HG03103 (cell line): ENCODE data around the gene HOXD8.

Experiments
- ATAC-seq: cut with Tn5 transposase; IDR thresholded peaks from one replicate; pipeline ENCODE4 v1.9.1; 2021; ENCODE audit warnings: low read depth; ENCODE audit not compliant: unreplicated experiment

Gene HOXD8

DNA sequence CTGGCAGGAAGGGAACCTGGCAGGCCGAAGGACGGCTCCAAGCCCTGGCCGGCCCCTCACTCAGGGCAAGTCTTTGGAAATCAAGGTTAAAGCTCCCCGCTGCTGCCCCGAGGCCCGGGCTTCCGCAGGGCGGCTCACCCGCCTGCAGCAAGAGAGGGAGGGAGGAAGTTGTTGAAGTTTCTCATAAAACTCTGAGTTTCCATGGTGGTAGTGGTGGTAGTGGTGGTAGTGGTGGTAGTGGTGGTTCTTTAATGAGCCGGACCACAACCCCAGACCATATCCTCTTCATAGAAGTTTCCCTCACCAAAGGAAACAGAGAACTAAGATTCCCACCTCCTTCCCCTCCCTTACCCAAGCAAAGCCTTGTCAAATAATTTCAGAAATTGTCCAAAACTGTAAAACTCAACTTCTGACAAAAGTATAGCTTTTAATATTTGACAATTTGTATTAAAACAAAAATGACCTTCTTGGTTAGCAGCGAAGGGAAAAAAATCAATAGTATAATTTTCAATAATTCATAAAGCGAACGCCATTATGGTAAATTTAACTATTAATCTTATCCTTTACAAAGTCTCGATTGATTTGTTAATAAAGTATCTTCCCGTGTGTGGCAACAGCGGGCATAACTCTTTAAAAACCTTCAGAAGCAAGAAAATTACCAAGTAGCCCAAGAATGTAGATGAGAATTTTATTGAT is 14.4 kb upstream of the HOXD8 start:
- ATAC-seq = no peak

DNA sequence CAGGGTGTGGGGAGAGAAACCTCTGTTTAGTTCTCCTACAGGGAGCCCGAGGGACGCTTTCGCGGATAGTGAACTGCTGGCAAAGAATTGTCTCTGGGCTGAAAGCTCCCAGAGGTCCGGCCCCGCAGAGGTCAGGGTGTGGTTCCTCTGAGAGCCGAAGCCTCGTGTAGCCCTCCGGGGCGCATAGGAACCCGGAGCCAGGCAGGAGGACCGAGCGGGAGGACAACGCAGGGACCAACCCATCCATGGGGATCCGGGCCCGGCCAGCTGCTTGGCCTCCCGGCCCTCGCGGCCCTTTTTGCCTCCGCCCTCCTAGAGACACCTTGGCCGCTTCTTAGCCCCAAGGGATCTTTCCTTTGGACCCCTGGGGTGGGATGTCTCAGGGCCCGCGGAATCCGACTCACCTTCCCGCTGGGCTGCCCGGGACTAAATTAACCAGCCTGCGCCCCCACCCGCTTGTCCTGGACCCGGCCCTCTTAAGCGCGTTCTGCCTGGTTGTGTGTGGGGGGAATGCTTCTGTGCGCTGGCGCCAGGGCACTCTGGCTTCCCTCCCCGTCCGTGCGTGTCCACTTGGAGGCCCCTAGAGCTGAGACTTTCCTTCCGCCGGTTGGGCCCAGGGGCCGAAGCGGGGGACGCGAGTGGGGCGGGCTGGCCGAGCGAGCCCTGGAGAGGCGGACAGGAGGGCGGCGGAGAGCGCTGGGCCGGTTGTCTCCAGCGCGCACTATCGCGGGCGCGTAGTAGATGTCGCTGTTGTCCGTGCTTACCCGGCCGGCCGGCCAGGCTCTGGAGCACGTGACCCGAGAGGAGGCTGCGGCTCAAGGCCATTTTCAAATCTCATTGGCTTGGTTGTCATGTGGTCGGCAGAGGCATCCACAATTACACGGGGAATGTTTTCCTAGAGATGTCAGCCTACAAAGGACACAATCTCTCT is 13.4 kb upstream of the HOXD8 start, which contains the start of gene HOXD10:
TSS of gene HOXD10 (plus strand) at position 896 of the 931 bp plus-strand sequence. CDS start 56 bp downstream, outside the sequence.
- ATAC-seq = no peak

DNA sequence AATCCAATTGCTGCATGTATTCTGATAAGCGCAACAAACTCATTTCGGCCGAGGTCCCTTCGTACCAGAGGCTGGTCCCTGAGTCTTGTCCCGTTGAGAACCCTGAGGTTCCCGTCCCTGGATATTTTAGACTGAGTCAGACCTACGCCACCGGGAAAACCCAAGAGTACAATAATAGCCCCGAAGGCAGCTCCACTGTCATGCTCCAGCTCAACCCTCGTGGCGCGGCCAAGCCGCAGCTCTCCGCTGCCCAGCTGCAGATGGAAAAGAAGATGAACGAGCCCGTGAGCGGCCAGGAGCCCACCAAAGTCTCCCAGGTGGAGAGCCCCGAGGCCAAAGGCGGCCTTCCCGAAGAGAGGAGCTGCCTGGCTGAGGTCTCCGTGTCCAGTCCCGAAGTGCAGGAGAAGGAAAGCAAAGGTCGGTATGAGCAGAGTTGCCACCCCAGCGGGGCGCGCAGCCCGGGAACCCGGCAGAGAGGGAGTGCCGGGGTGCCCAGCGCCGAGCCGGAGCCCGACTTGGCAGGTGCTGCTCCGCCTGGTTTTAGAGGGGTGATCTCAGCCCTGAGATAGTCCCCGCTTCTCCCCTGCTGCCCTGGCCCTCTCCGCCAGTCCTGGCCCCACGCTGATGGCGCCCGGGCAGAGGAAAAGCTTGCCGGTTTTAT is 12.2 kb upstream of the HOXD8 start:
- ATAC-seq = no peak

DNA sequence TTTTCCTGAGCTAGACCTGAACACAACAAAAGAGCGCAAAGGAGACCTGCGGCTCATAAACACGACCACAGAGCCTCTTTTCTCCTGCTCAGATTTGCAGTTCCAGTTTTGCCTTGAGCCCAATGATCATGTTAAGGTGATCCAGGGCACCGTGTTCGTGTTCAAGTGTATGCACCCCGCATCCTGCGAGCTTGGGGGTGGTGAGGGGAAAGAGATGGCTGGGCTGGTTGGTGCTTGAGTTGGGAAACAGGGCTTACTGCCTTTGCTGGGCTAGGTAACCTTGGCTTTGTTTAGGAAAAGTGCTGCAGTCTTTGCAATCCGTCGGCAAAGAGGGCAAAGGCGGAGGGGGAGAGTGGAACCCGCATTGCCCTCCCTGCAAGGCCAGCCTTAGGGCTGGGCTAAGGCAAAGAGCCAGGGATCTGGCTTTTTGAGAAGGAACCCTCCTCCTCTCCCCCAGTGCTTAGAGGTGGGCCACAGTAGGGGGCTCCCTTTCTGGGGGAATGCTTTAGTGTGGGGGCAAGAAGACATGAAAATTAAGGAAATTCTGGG is 11.6 kb upstream of the HOXD8 start:
- no peak for ATAC-seq

DNA sequence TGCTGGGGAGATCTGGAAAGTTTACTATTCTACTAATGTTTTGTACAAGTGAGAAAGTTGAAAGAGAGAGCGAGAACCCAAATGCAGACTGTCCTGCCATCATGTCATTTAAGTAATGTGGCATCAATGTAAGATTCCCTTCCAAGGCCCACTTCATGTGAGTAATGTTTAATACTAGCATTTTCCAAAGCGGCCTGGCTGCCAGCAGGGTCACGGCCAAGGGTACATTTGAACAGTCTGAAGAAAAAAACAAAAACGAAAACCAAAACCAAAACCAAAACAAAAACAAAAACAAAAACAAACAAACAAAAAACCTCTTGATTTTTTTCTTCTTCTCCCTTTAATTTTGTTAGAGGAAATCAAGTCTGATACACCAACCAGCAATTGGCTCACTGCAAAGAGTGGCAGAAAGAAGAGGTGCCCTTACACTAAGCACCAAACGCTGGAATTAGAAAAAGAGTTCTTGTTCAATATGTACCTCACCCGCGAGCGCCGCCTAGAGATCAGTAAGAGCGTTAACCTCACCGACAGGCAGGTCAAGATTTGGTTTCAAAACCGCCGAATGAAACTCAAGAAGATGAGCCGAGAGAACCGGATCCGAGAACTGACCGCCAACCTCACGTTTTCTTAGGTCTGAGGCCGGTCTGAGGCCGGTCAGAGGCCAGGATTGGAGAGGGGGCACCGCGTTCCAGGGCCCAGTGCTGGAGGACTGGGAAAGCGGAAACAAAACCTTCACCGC is 10.7 kb upstream of the HOXD8 start:
- ATAC-seq = no peak

DNA sequence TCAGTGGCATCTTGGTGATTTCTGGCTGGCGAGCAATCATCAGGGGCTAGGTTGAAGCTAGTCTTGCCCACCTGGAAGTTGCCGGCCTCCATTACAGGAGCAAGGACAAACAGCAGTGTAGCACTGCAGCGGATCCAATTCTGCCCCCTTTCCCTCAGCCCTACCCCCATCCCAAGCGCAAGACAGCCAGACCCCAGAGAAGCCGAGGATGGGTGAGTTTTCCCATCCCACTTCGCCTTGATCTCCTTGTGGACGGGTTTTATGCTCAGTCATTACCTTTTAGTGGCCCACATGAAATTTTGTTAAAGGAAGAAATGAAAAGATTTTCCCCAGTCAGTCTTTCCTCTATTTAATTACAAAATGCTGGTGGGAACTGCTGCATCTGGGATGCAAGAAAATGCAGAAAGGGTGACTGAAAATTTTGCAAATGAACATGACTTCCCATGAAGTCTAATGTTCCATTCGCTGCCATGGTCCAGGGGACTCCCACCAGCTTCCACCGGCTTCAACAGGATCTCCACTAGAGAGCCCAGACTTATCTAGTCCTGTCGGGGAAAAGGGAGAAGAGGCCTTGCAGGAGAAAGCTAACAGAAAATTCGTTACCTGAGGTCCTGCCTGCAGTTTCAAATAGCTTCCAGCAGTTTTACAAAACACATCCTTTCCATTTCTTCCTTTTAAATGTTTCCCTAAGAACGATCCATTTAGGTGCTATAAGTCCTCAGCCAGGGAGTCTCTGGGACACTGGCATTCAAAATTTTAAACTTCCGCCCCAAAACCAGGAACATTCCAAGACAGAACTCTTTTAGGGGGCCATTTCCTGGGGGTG is 8.9 kb upstream of the HOXD8 start:
- no peak for ATAC-seq

DNA sequence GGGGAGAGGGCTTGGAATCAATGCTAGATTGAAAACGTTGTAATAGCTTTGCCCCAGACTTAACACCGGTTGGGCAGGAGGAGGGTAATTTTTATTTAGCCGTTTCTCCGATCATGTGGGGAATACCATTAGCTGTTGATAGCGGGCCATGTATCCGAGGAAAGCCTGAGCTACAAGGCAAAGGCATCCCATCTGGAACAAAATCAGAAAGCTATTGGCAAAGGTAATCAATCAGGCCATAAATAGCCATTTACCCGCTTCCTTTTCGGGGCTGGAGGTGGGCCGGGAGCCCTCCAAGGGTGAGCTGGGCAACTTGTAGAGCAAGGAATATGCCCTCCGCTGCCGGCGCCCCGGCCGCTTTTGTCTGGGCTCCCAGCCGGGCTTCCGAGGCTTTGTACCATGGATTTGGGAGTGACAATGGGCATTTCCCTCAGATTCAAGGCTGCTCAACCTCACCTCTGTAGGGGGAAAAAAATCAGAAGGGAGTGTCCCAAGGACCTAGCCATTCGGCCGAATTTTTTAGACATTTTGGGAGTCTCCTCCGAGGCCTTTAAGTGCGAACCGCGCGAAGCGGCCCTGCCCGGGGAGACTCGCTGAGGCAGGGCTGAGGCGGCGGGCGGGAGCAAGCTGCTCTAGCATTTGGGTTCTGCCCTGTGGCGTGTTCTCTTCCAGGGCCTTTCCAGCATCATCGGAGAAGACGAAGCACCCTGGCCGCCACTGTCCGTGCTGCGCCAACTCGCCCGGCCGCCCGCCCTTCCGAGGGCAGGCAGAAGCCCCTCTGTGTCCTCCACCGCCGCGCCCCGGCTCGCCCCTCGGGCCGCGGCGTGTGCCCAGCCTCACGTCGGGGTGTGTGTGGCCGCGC is 8.1 kb upstream of the HOXD8 start:
- no peak for ATAC-seq

DNA sequence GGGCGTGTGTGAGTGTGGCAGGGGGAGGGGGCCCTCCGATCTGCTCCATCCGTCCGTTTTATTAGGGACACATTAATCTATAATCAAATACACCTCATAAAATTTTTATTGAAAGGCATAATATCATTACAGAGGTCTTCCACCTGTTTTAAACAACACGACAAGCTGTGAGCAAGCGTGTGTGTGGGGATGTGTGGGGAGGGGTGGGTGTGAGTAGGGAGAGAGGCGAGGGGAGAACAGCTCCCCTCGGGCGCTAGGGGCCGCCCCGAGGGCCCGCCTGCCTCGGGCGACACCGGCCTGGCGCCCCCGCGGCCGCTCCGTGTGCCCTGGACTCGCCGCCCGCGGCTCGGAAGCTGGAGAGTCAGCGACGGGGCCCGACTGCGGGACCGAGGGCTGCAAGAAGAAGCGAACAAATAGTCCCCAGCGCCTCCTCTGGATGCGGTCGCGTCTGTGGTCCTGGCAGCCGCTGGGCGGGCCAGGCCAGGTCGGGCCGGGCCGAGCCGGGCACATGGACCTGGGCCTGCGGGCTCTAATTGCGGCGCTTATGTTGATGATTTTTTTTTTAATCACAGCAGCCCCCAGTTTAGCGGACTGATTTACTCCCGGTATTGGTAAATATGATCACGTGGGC is 7.3 kb upstream of the HOXD8 start:
- no peak for ATAC-seq

DNA sequence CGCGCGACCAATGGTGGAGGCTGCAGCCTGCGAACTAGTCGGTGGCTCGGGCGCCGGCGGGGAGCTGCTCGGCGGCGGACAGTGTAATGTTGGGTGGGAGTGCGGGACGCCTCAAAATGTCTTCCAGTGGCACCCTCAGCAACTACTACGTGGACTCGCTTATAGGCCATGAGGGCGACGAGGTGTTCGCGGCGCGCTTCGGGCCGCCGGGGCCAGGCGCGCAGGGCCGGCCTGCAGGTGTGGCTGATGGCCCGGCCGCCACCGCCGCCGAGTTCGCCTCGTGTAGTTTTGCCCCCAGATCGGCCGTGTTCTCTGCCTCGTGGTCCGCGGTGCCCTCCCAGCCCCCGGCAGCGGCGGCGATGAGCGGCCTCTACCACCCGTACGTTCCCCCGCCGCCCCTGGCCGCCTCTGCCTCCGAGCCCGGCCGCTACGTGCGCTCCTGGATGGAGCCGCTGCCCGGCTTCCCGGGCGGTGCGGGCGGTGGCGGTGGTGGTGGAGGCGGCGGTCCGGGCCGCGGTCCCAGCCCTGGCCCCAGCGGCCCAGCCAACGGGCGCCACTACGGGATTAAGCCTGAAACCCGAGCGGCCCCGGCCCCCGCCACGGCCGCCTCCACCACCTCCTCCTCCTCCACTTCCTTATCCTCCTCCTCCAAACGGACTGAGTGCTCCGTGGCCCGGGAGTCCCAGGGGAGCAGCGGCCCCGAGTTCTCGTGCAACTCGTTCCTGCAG is 6.7 kb upstream of the HOXD8 start, which contains the start of gene HOXD9:
TSS of gene HOXD9 (plus strand) at position 37 of the 728 bp plus-strand sequence. CDS start at position 87, 50 bp downstream.
- ATAC-seq = no peak

DNA sequence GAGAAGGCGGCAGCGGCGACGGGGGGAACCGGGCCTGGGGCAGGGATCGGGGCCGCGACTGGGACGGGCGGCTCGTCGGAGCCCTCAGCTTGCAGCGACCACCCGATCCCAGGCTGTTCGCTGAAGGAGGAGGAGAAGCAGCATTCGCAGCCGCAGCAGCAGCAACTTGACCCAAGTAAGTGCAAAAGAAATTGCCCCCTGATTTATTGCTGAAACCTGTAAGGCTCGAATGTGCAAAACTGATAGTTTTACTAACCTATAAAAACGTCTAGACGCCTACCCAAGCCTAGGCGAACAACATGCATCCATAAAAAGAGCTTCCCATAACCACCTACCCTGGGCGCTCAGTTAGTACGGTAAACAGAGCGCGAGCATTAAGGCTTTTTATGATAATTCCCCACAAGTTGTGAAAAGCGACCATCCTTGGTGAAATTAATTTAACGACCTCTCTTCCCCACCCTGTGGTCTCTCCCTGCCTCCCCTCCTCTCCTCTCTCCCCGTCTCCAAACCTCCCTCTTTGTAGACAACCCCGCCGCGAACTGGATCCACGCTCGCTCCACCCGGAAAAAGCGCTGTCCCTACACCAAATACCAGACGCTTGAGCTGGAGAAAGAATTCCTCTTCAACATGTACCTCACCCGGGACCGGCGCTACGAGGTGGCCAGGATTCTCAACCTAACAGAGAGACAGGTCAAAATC is 5.9 kb upstream of the HOXD8 start:
- ATAC-seq = no peak

DNA sequence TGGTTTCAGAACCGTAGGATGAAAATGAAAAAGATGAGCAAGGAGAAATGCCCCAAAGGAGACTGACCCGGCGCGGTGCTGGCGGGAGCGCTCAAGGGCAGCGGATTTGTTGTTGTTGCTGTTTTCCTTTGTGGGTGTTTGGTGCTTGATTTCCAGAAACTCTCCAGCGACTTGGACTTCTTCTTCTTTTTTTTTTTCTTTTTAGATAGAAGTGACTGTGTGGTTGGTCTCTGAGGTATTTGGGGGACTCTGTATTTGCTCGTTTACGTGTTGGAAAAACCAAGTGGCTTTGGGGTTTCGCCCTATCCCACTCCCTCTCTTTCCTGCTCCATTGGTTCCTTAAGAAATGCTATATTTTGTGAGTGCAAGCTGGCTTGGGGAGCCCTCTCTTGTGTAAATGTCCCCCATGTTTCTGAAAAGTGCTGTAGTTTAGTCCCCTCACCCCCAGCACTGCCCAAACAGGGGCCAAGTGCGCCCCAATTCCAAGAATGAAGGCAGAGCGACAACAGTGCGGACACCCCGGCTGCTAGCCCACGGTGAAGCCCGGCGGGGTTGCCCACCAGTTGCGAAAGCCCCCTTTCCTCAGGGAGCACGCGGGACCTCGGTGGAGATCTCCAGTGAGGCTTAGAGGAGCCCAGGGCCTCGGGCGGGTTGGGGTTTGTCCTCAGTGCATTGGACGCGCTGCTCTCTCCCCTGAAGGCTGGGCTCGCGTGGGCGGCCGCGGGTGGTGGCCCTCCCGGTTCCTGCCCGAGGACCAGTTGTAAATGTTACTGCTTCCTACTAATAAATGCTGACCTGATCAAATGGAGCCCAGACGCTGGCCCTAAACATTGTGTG is 5.2 kb upstream of the HOXD8 start:
- ATAC-seq = no peak

DNA sequence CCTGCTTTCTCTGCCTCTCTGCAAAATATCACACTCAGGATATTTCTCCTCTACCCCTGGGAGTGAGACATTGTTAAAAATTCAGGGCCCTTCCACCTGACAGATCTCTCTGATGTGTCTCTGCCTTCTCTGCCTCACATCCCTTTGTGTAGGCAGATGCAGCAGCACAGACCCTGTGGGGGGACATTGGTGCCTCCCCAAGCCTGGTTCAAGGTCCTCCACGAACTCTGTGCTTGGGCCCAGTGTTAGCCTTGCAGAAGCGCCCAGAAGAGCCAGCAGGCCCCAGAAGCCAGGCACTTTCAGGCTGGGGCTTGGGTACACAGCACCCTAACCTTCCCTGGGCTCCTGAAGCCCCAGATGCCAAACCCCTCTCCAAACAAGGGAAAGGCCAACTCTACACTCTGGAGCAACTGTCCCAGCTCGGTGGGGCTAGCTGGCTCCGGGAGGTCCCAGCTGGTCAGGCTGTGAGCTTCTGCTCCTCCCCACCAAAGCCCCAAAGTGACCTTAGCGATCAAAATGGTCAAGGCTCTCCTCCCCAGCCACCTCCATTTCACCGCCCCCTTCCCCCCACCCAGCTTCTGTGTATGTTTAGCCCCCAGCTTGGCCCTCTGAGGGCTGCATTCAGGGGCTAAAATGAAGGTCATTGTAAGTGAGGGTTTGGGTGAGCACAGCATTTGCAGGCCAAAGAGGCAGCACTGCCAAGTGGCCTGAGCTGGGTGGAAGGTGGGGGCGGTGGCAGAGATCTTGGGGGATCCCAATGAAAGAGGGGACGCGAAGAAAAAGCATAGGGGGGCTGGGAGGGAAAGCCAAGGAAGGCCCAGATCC is 4.3 kb upstream of the HOXD8 start:
- ATAC-seq = no peak

DNA sequence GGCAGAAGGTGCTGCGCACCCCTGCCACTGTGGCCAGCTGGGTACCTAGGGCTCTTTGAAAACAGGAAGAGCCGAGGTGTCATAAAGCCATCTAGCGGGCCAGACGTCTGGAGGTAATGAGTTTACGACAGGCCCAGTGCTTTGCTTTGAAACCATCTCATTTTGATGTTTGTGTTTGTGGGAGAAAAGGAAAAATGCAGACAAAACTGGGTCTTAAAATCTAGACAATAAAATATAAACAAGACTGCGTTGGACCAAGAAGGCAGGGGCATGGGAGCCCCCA is 3.8 kb upstream of the HOXD8 start:
- ATAC-seq = no peak

DNA sequence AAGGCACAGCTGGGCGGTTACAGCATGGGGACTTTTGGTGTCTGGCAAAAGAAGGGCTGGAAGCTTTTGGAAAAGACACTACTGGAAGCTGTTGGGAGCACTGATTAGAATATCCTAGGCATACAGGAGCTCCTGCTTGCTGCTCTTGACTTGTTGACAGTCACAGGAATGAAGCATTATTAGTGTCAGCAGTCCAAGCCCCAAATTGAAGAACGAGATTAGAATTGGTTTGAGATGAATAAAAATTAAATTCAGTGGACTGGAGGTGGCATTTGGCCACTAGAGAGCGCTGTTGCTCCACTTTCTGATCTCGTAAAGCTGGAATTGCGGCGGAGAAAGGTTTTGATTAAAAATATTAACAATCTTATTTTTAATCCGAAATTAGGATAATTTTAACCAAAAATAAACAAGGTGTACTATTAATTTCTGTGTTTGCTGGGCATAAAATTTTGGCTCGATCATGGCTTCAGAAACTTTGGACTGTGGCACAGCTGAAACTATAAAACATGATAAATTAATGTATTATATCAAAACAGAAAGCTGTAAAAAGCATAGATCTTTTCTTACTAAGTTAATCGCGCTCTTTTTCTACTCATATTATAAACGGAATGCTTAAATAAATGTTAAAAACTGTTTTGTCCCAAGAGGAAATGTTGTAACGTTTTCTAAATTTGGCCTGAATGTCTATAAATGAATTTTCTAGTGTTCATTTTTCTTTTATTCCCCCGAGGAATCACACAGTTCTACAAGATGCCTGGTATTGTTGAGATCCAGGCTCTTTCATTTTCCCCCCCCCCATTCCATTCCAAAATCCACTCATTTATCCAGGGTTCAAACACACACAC is 2.4 kb upstream of the HOXD8 start:
- ATAC-seq = no peak

DNA sequence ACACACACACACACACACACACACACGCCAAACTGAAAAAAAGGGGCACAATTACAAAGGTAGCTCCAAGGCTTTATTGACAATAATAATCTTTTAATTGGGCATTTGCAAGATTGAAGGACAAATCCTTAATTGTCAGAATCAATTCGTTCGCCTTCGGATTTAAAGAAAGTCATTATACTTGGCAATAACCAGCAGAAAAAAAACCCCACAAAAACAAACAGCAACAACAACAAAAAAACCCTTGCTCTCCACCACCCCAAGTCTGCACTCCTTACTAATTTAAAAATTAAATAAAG is 1.8 kb upstream of the HOXD8 start:
- ATAC-seq = no peak
